Common myeloid progenitor, CD34-positive (primary cell): ENCODE data around the gene SH3PXD2B.

Experiments
- CTCF ChIA-PET: fragments of 350-600 bp; sonication (Branson Sonifier 250); formaldehyde crosslinking; loops from one replicate; lab custom pipeline; 2021; ENCODE audit warnings: antibody characterized with exemption; lab: Charles Lee
- POLR2A ChIA-PET: fragments of 350-600 bp; sonication (Branson Sonifier 250); formaldehyde crosslinking; loops from one replicate; lab custom pipeline; 2021; ENCODE audit warnings: antibody characterized with exemption; lab: Charles Lee
- DNase-seq, 3 donors: peaks; one replicate each; pipeline versions ENCODE4 v3.0.0 to v3.0.0-alpha.2; 2013
- H3K27ac ChIP-seq, 2 experiments: 1 replicate in 1 of 2; 2 replicates in 1 of 2; pipeline ENCODE4 v1.7.0; 2013; ENCODE audit warnings: inconsistent platforms in 2 of 2, low read length in 2 of 2, mild to moderate bottlenecking in 2 of 2, low read depth in 1 of 2, moderate library complexity in 1 of 2; ENCODE audit not compliant: severe bottlenecking in 2 of 2, insufficient read depth in 1 of 2, poor library complexity in 1 of 2
- H3K27me3 ChIP-seq, 5 experiments: replicated peaks in 2 of 5; 1 replicate in 3 of 5; 2 replicates in 2 of 5; pipeline versions ENCODE4 v1.6.1 to v1.7.0; 2013; ENCODE audit warnings: low read length in 4 of 5, mild to moderate bottlenecking in 2 of 5, moderate library complexity in 2 of 5, inconsistent platforms in 1 of 5; ENCODE audit not compliant: insufficient read depth in 5 of 5, control insufficient read depth in 4 of 5
- H3K36me3 ChIP-seq, 4 experiments: 1 replicate in 2 of 4; 2 replicates in 2 of 4; pipeline versions ENCODE4 v1.6.1 to v1.7.0; 2013; ENCODE audit warnings: low read length in 3 of 4, control low read depth in 1 of 4, mild to moderate bottlenecking in 1 of 4; ENCODE audit not compliant: control insufficient read depth in 4 of 4, insufficient read depth in 4 of 4
- H3K4me1 ChIP-seq, 4 experiments: 1 replicate in 3 of 4; 2 replicates in 1 of 4; pipeline versions ENCODE4 v1.6.1 to v1.7.1; 2013; ENCODE audit warnings: low read length in 3 of 4, mild to moderate bottlenecking in 3 of 4, control low read depth in 1 of 4, inconsistent platforms in 1 of 4, moderate library complexity in 1 of 4; ENCODE audit not compliant: control insufficient read depth in 4 of 4, insufficient read depth in 4 of 4; ENCODE audit errors: control extremely low read depth in 1 of 4
- H3K4me3 ChIP-seq, 7 experiments: 1 replicate in 4 of 7; 2 replicates in 3 of 7; pipeline versions ENCODE4 v1.5.1 to v1.7.0; 2013; ENCODE audit warnings: mild to moderate bottlenecking in 7 of 7, low read length in 6 of 7, moderate library complexity in 6 of 7, inconsistent platforms in 2 of 7, low read depth in 2 of 7, control low read depth in 1 of 7; ENCODE audit not compliant: insufficient read depth in 4 of 7, control insufficient read depth in 1 of 7; ENCODE audit errors: extremely low read depth in 1 of 7
- H3K9me3 ChIP-seq, 5 experiments: 1 replicate in 4 of 5; 2 replicates in 1 of 5; pipeline versions ENCODE4 v1.6.1 to v1.7.1; 2013; ENCODE audit warnings: low read length in 4 of 5, mild to moderate bottlenecking in 2 of 5, inconsistent platforms in 1 of 5, low read depth in 1 of 5, moderate library complexity in 1 of 5; ENCODE audit not compliant: control insufficient read depth in 4 of 5, insufficient read depth in 2 of 5; ENCODE audit errors: control extremely low read depth in 1 of 5
- WGBS: methylation state at CpG from one replicate; pipeline ENCODE4 v1.1.5; 2013; ENCODE audit not compliant: insufficient coverage; 5-methylcytosine and 5-hydroxymethylcytosine counted together

The SH3PXD2B gene

DNA sequence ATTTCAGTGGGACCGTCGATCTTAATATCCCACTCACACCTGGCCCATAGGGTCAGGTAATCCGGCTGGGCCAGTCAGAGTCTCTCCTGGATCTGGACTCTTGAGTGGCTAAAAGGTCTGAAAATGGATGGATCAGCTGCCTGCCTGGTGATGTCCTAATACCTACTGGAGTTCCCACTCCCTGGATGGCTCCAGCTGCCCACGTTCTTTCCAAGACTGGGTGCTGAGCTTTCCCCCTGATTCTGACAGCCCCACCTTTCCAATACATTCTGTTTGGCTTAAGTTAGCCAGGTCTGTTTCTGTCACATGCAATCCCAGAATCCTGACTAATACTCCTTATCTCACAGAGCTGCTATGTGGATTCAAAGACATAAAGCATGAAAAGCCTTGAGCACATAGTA, 10.2 kb downstream of the SH3PXD2B start:
- Histone ChIP-seq H3K4me3 (no peak overlapping the region), H3K27me3 (peaks cover 0 to 4% (median 0%) of the 10 kb centered on the region in 5 experiments), H3K27ac (no peak overlapping the region), H3K9me3 (no peaks in the 10 kb centered on the region), H3K4me1 (peaks cover 0 to 32% (median 24%) of the 10 kb centered on the region in 4 experiments), H3K36me3 (no peaks in the 10 kb centered on the region)
- WGBS = 90% methylated on average over 3 of the region's 4 CpGs
- ChIA-PET CTCF (interaction anchor here (1.3 to 1.8 kb wide), 3 partner anchors 16 to 254 kb away, joined by 3 to 6 read pairs (median 4); no protein-coding TSS in a partner anchor), POLR2A (no interaction called here)
- no peak for DNase-seq

DNA sequence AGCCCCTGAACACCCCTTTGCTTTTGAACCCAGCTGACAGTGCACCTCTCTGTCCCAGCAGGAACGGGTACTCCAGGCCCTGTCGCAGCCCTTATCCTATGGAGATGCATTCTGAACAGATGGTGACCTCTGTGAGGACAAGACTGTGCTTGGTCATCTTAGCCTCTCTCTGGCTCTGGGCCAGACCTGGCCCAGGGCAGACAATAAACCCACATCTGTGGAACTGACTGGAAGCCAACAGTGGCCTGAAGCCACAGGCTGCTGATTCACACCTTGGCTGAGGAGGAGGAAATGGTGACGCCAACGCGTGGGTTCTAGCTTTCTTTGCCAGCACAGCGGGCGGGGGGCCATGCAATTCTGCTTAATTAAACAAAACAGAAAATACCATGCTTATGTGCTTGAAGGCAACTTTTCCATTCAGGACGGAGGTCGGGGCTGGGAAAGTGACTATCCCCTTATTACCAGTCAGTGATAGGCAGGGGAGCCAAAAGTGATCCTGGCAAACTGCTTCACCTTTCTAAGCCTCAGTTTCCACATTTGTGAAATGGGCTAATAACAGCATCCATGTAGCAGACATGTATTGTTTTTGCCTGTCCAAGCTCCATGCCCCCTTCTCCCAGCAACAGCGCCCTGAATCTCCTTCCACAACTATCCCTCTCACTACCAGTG, 10.8 kb downstream of the SH3PXD2B start:
- peak; percentile 90 to 97 (median 96) for DNase-seq
- ChIA-PET POLR2A (no interaction called here), CTCF (interaction anchor here (1.3 to 1.8 kb wide), 3 partner anchors 17 to 254 kb away, joined by 3 to 6 read pairs (median 4); no protein-coding TSS in a partner anchor)
- Histone ChIP-seq H3K36me3 (no peaks in the 10 kb centered on the region), H3K27me3 (peaks cover 0 to 4% (median 0%) of the 10 kb centered on the region in 5 experiments), H3K4me3 (no peak overlapping the region), H3K9me3 (no peaks in the 10 kb centered on the region), H3K4me1 (peaks cover 0 to 32% (median 24%) of the 10 kb centered on the region in 4 experiments), H3K27ac (no peak overlapping the region)
- WGBS = 38% methylated on average over 8 of the region's 10 CpGs

DNA sequence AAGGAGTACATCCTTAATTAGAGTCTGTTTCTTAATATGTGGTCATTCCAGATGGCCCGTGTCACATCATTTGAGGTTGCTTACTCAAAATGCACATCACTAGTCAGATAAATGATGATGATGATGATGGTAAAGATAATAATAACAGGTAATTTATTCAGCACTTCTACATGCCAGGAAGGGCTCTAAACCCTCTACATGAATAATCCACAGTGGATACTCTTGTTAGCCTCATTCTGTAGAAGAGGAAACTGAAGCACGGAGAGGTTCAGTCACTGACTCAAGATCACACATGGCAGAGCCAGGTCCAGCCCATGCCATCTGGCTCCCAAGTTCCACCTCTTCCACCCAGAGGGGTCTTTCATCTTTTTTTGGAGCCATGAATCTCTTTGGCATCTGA, 11.7 kb downstream of the SH3PXD2B start:
- no peaks in the 10 kb centered on the region for H3K36me3 ChIP-seq
- peaks cover 0 to 8% (median 0%) of the 10 kb centered on the region in 5 experiments for H3K27me3 ChIP-seq
- CTCF ChIA-PET = no interaction called here
- no peaks in the 10 kb centered on the region for H3K9me3 ChIP-seq
- 83% methylated on average over 1 of the region's 2 CpGs for WGBS
- peaks cover 0 to 40% (median 31%) of the 10 kb centered on the region in 4 experiments for H3K4me1 ChIP-seq
- H3K27ac ChIP-seq = no peak overlapping the region
- no peak for DNase-seq
- POLR2A ChIA-PET = no interaction called here
- H3K4me3 ChIP-seq = no peak overlapping the region

DNA sequence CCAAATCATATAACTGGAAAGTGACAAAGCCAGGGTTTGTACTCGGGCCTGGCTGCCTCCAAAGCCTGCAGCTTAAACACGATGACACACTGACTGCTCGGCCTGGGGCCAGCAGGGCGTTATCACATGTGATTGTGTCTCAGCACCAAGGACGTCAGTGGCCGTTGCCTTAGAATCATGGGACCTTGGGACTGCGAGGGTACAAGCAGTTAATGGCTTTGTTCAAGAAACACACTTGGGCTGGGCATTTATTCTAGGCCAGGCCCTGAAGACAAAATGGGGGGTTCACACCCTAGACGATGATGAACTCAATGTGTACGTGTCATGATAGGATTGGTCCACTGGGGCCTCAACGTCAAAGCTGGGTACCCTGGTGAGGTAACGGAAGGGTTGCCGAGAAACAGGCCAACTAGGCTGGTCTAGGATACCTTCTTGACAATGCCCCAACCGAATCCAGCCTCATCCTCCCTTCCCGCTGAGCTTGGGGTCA, 13.0 kb downstream of the SH3PXD2B start:
- H3K4me3 ChIP-seq = no peak overlapping the region
- H3K27me3 ChIP-seq = peaks cover 0 to 11% (median 1%) of the 10 kb centered on the region in 5 experiments
- ChIA-PET POLR2A (no interaction called here), CTCF (interaction anchor here (1.5 to 2.1 kb wide), 2 partner anchors 20 to 29 kb away, joined by 3 to 7 read pairs; no protein-coding TSS in a partner anchor)
- no peaks in the 10 kb centered on the region for H3K36me3 ChIP-seq
- H3K27ac ChIP-seq = no peak overlapping the region
- 99% methylated on average over 13 of the region's 14 CpGs for WGBS
- H3K4me1 ChIP-seq = peaks cover 0 to 39% (median 34%) of the 10 kb centered on the region in 4 experiments
- DNase-seq = no peak
- H3K9me3 ChIP-seq = no peaks in the 10 kb centered on the region

DNA sequence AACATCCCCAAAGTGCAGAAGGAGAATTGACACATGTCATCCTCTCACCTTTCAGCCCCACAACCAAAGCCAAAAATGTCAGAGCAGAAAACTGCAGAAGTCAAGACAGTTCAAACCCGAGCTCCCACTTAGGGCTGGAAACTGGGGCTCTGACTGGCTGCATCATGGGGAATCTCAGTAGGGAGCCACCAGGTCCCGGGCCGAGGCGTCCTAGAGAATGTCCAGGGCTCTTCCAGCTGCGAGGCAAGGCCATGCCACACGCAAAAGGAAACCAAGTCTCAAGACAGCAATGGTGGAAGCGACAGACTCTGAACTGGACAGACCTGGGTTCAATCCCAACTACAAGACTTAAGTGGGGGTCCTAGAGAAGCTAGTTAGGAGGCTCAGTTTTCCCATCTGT, 13.8 kb downstream of the SH3PXD2B start:
- Histone ChIP-seq H3K9me3 (no peaks in the 10 kb centered on the region), H3K36me3 (no peaks in the 10 kb centered on the region), H3K4me1 (peaks cover 0 to 39% (median 32%) of the 10 kb centered on the region in 4 experiments), H3K4me3 (no peak overlapping the region), H3K27me3 (peaks cover 0 to 7% (median 1%) of the 10 kb centered on the region in 5 experiments), H3K27ac (no peak overlapping the region)
- ChIA-PET CTCF (interaction anchor here (1.1 to 2.1 kb wide), 3 partner anchors 21 to 273 kb away, joined by 3 to 7 read pairs (median 3); no protein-coding TSS in a partner anchor), POLR2A (no interaction called here)
- DNase-seq = no peak
- WGBS = 97% methylated on average over 6 of the region's 7 CpGs

DNA sequence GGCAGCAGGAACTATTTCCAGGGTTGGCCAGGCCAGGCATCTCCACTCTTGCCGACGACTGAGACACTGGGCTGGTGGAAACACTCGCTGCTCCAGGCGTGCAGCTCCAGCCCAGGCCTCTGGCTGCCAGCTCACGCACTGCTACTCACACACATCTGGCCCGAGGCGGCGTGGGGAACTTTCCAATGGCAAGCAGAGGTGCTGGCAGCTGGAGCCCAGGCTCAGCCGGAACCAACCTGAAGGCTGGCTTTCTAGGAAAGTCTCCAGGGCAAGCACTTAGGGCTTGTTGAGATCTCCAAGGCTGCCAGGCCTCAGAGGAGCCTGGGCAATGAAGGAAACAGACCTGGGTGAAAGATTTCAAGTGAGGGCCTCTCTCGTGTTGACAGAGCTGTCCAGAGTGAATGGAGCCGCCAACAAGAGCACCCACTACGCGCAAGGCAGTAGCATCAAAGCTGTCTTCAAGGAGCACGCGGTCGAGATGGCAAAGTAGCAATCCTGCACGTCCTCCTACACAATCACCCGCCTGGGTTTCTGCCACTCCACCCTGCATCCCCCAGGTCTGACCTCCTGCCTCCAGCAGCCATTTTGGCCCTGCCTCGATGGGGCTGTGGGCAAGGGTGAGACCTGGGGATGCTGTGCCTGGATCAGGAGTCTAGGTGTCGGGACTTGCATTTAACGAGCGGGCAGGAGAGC, 14.4 kb downstream of the SH3PXD2B start:
- POLR2A ChIA-PET = interaction anchor here (0.7 kb wide), 1 partner anchor 71 kb away, joined by 5 read pairs; no protein-coding TSS in a partner anchor
- CTCF ChIA-PET = interaction anchor here (1.1 to 2.1 kb wide), 2 partner anchors 28 to 274 kb away, joined by 3 to 7 read pairs; no protein-coding TSS in a partner anchor
- Histone ChIP-seq H3K27me3 (peaks cover 0 to 7% (median 1%) of the 10 kb centered on the region in 5 experiments), H3K4me1 (peaks cover 0 to 35% (median 29%) of the 10 kb centered on the region in 4 experiments), H3K4me3 (no peak overlapping the region), H3K36me3 (no peaks in the 10 kb centered on the region), H3K9me3 (no peaks in the 10 kb centered on the region), H3K27ac (no peak overlapping the region)
- WGBS = 94% methylated on average over 12 of the region's 22 CpGs
- DNase-seq = no peak
